SK-N-SH treated with all-trans-retinoic acid at 6 μM for 48 hours (cell line): Measurements from ENCODE around the gene CCDC137.

Experiments used
- ATAC-seq: fragments of 200-7000 bp; cut with Tn5 transposase; 3 replicates; pipeline ENCODE4 v1.9.1; 2020; ENCODE audit warnings: mild to moderate bottlenecking, moderate library complexity
- ARNTL ChIP-seq: fragments of 450-650 bp; formaldehyde crosslinking; IDR thresholded peaks from 2 replicates; pipeline ENCODE4 v1.5.0; 2020; ENCODE audit warnings: low read depth, mild to moderate bottlenecking, moderate library complexity, borderline replicate concordance
- BACH2 ChIP-seq: fragments of 250-450 bp; sonication (Bioruptor Pico); IDR thresholded peaks from 2 replicates; pipeline ENCODE4 v1.9.0; 2021; ENCODE audit warnings: mild to moderate bottlenecking, borderline replicate concordance
- CREB5 ChIP-seq: fragments of 250-450 bp; sonication (Bioruptor Pico); IDR thresholded peaks from 2 replicates; pipeline ENCODE4 v1.5.1; 2020; ENCODE audit warnings: low read depth, mild to moderate bottlenecking, moderate library complexity
- CSDC2 ChIP-seq: fragments of 250-450 bp; sonication (Bioruptor Pico); IDR thresholded peaks from 2 replicates; pipeline ENCODE4 v1.5.0; 2020; ENCODE audit warnings: mild to moderate bottlenecking, moderate library complexity
- CSRNP3 ChIP-seq: fragments of 250-450 bp; sonication (Bioruptor Pico); IDR thresholded peaks from 2 replicates; pipeline ENCODE4 v1.5.1; 2021; ENCODE audit warnings: mild to moderate bottlenecking, moderate library complexity
- ESRRG ChIP-seq: fragments of 250-450 bp; sonication (Bioruptor Pico); IDR thresholded peaks from 2 replicates; pipeline ENCODE4 v1.6.1; 2021; ENCODE audit warnings: mild to moderate bottlenecking
- GLIS3 ChIP-seq: fragments of 250-450 bp; sonication (Bioruptor Pico); IDR thresholded peaks from 2 replicates; pipeline ENCODE4 v1.5.0; 2020; ENCODE audit warnings: mild to moderate bottlenecking, moderate library complexity
- OSR1 ChIP-seq: fragments of 250-450 bp; sonication (Bioruptor Pico); IDR thresholded peaks from 2 replicates; pipeline ENCODE4 v1.8.0; 2022; ENCODE audit warnings: moderate library complexity, mild to moderate bottlenecking, inconsistent platforms
- PATZ1 ChIP-seq: fragments of 250-450 bp; sonication (Bioruptor Pico); IDR thresholded peaks from 2 replicates; pipeline ENCODE4 v1.8.0; 2020; ENCODE audit warnings: mild to moderate bottlenecking, moderate library complexity, borderline replicate concordance
- POU6F1 ChIP-seq: fragments of 250-450 bp; sonication (Bioruptor Pico); IDR thresholded peaks from 2 replicates; pipeline ENCODE4 v1.8.0; 2021; ENCODE audit warnings: low read depth, mild to moderate bottlenecking, moderate library complexity, borderline replicate concordance
- PPARA ChIP-seq: fragments of 250-450 bp; sonication (Bioruptor Pico); IDR thresholded peaks from 2 replicates; pipeline ENCODE4 v1.5.0; 2020; ENCODE audit warnings: mild to moderate bottlenecking, borderline replicate concordance
- RARB ChIP-seq: fragments of 250-450 bp; sonication (Bioruptor Pico); IDR thresholded peaks from 2 replicates; pipeline ENCODE4 v1.8.0; 2021; ENCODE audit warnings: mild to moderate bottlenecking, moderate library complexity
- SNAI2 ChIP-seq: fragments of 250-450 bp; sonication (Bioruptor Pico); IDR thresholded peaks from 2 replicates; pipeline ENCODE4 v1.5.0; 2020; ENCODE audit warnings: mild to moderate bottlenecking, moderate library complexity
- TCF4 ChIP-seq: fragments of 250-450 bp; sonication (Bioruptor Pico); IDR thresholded peaks from 2 replicates; pipeline ENCODE4 v1.8.0; 2021; ENCODE audit warnings: mild to moderate bottlenecking, moderate library complexity, borderline replicate concordance
- TOX ChIP-seq: fragments of 250-450 bp; sonication (Bioruptor Pico); IDR thresholded peaks from 2 replicates; pipeline ENCODE4 v1.8.0; 2021; ENCODE audit warnings: mild to moderate bottlenecking, moderate library complexity, borderline replicate concordance
- TSHZ2 ChIP-seq: fragments of 250-450 bp; sonication (Bioruptor Pico); IDR thresholded peaks from 2 replicates; pipeline ENCODE4 v1.5.0; 2020; ENCODE audit warnings: mild to moderate bottlenecking, moderate library complexity
- ZC3H10 ChIP-seq: fragments of 250-450 bp; sonication (Bioruptor Pico); IDR thresholded peaks from 2 replicates; pipeline ENCODE4 v1.5.1; 2021; ENCODE audit warnings: mild to moderate bottlenecking, moderate library complexity
- ZFP30 ChIP-seq: fragments of 450-650 bp; formaldehyde crosslinking; IDR thresholded peaks from 2 replicates; pipeline ENCODE4 v1.5.0; 2022; ENCODE audit warnings: mild to moderate bottlenecking, moderate library complexity
- ZNF565 ChIP-seq: fragments of 450-650 bp; formaldehyde crosslinking; conservative IDR thresholded peaks from 2 replicates; pipeline ENCODE4 v1.5.0; 2020; ENCODE audit warnings: low read depth, mild to moderate bottlenecking, moderate library complexity
- ZNF70 ChIP-seq: fragments of 450-650 bp; formaldehyde crosslinking; IDR thresholded peaks from 2 replicates; pipeline ENCODE4 v1.5.0; 2020; ENCODE audit warnings: mild to moderate bottlenecking, moderate library complexity
- ZNF8 ChIP-seq: fragments of 450-650 bp; formaldehyde crosslinking; IDR thresholded peaks from 2 replicates; pipeline ENCODE4 v1.5.0; 2020; ENCODE audit warnings: mild to moderate bottlenecking, moderate library complexity

The CCDC137 gene

DNA sequence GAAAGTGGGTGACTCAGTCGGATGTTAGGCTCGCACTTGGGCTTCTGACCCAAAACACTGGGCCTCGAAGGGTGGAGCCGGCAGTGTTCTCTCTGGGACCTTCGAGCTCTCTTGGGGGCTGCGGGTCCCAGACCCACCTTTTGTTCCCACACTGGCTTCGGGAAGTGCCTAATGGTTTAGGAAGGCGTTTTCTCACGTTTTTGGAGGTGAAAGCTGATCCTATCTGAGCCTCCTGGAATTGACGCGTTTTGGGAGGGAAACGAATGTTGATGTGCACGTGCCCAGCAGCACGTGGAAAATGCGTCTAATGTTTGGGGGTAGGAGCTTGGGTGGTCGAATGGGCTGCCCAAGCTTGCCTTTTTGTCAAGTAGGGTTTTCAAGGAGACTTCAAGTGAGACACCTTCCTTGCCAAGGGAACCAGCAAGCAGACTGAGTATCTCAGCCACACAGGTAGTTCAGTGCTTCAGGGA lies 17.9 kb downstream of the CCDC137 start:
- no peak; the same call in 1 of the 3 replicates for ATAC-seq
- no peak for TF ChIP-seq CSDC2 (CRISPR knock-in tag)
- TF ChIP-seq TCF4 (CRISPR knock-in tag) = no peak
- TF ChIP-seq POU6F1 = no peak
- no peak for TF ChIP-seq OSR1 (CRISPR knock-in tag)
- TF ChIP-seq ZFP30 = no peak
- TF ChIP-seq ZC3H10 (CRISPR knock-in tag) = no peak
- no peak for TF ChIP-seq RARB (CRISPR knock-in tag)
- TF ChIP-seq ZNF565 = no peak
- no peak for TF ChIP-seq CREB5 (CRISPR knock-in tag)
- no peak for TF ChIP-seq BACH2
- no peak for TF ChIP-seq SNAI2
- no peak for TF ChIP-seq ZNF8 (CRISPR knock-in tag)
- no peak for TF ChIP-seq TOX (CRISPR knock-in tag)
- TF ChIP-seq GLIS3 (CRISPR knock-in tag) = no peak
- no peak for TF ChIP-seq ESRRG (CRISPR knock-in tag)

GRCh38 chr17:81685108-81685507 lies 18.6 kb downstream of the CCDC137 start:
- no peak for TF ChIP-seq ZNF565
- TF ChIP-seq SNAI2 = no peak
- no peak for TF ChIP-seq CSRNP3
- no peak for TF ChIP-seq ZFP30
- no peak for TF ChIP-seq CSDC2 (CRISPR knock-in tag)
- TF ChIP-seq BACH2 = no peak
- no peak for TF ChIP-seq CREB5 (CRISPR knock-in tag)
- no peak for TF ChIP-seq ZNF70
- TF ChIP-seq POU6F1 = no peak
- no peak for TF ChIP-seq ARNTL (CRISPR knock-in tag)
- no peak for TF ChIP-seq PPARA (CRISPR knock-in tag)
- TF ChIP-seq TOX (CRISPR knock-in tag) = no peak
- TF ChIP-seq ZNF8 (CRISPR knock-in tag) = no peak
- TF ChIP-seq TSHZ2 = no peak
- TF ChIP-seq RARB (CRISPR knock-in tag) = no peak
- TF ChIP-seq PATZ1 (CRISPR knock-in tag) = no peak
- no peak for TF ChIP-seq GLIS3 (CRISPR knock-in tag)
- peak; percentile 11; the same call in 2 of the 3 replicates for ATAC-seq
